ENCODE results near the gene TRAP1.

Gene TRAP1

GRCh38 chr16:3734758-3735221 is 17.5 kb upstream of the TRAP1 start:
- ChIA-PET POLR2A (ENCODE audit: low non-redundant PET) (no interaction called here), CTCF (interaction anchor here (0.6 kb wide), 1 partner anchor 25 kb away, joined by 4 read pairs; no protein-coding TSS in a partner anchor)
- DNase-seq (ENCODE audit: low spot score), result no peak
- H3K27ac ChIP-seq, result no peak overlapping the region
- TF ChIP-seq, protein P1, sequence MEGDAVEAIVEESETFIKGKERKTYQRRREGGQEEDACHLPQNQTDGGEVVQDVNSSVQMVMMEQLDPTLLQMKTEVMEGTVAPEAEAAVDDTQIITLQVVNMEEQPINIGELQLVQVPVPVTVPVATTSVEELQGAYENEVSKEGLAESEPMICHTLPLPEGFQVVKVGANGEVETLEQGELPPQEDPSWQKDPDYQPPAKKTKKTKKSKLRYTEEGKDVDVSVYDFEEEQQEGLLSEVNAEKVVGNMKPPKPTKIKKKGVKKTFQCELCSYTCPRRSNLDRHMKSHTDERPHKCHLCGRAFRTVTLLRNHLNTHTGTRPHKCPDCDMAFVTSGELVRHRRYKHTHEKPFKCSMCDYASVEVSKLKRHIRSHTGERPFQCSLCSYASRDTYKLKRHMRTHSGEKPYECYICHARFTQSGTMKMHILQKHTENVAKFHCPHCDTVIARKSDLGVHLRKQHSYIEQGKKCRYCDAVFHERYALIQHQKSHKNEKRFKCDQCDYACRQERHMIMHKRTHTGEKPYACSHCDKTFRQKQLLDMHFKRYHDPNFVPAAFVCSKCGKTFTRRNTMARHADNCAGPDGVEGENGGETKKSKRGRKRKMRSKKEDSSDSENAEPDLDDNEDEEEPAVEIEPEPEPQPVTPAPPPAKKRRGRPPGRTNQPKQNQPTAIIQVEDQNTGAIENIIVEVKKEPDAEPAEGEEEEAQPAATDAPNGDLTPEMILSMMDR (conservative IDR thresholded peaks at IDR 0.05; ENCODE audit: low read depth), result no peak

DNA sequence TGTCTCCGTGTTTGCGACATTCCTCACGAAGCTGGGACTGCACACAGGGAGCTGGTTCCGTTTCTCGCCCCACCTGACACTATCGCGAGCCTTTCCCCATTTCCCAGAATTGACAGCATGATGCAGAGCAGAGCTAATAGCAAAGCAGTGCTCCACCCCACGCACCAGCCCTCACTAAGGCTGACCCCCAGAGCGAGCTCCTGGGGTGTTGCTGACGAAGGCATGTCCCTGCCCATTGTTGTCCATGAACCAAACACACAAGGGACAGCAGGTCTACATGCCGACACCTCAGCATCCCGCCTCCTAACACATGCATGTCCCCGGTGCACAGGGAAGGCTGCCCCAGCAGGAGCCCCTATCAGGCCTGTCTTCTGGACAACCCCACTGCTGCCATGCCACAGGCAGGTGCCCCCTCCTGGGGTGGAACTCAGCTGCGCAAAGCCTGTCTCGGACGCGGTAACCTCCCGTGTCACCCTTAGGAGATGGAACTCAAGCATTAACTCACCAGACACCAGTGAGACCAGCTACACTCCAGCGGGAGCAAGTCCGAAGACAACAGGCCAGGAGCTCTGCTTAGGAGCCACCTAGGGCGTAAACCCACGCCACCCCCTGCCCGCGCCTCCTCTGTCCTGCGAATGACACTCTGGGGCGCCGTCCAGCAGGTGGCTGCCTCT is 16.9 kb upstream of the TRAP1 start:
- no peak for DNase-seq (ENCODE audit: low spot score)
- CTCF ChIA-PET, result interaction anchor here (0.5 to 0.9 kb wide), 2 partner anchors 44 to 136 kb away, joined by 3 to 4 read pairs; no protein-coding TSS in a partner anchor
- POLR2A ChIA-PET (ENCODE audit: low non-redundant PET), result no interaction called here
- H3K27ac ChIP-seq, result no peak overlapping the region
- TF ChIP-seq, protein P1 (conservative IDR thresholded peaks at IDR 0.05; ENCODE audit: low read depth), result no peak

DNA sequence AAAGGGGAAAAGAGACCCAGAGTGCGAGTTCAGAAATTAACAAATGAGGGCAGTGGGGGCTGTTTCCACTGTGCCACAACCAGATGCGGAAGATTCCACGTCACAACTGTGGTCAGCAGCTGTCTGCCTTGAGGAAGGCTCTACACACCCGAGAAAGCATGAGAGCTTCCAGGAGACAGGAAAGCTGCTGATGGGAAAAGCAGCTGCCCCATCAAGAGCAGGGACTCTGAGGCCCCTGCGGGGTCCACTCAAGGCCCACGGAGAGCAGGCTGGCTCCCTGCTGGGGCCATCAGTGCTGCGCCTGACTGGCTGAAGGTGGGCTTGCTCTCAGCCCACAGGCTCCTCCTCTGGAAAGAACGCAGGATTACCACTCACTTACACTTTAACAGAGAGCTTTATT is 14.8 kb upstream of the TRAP1 start:
- H3K27ac ChIP-seq, result no peak overlapping the region
- TF ChIP-seq, protein P1 (conservative IDR thresholded peaks at IDR 0.05; ENCODE audit: low read depth), result no peak
- no peak for DNase-seq (ENCODE audit: low spot score)
- POLR2A ChIA-PET (ENCODE audit: low non-redundant PET), result no interaction called here
- CTCF ChIA-PET, result interaction anchor here (0.6 kb wide), 1 partner anchor 167 kb away, joined by 3 read pairs; no protein-coding TSS in a partner anchor

DNA sequence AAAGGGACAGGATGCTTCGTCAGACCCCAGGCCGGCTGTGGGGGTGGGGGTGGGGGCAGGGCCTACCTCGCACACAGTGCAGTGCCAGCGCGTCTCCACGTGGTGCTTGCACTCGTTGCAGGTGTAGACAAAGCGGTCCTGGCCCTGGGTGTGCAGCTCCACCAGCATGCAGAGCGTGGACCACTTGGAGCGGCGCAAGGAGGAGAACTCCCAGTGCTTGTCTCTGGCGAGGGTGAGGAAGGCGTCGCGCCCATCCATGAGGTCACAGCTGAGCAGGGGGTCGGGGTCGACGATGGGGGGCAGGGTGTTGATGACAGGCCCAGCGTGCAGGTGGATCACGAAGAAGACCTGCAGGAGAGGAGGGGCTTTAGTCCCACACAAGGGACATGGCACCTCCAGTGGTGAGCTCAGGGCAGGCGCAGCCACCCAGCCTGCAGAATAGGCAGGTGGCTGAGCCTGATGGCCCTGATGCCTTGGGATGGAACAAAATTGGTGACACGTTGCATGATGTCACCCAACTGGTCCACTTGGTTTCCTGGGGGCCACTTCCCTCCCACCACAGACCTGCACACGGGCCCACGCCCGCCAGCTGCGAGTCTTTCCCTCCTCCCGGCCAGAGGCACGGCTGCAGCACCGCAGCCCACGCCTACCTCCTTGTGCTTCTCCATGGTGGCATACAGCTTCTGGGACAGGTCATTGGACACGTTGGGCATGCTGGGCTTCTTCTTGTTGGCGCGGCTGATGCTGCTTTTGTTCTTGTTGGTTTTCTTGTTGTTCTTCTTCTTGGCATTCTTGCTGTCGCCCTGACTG is 14.0 kb upstream of the TRAP1 start:
- ChIA-PET POLR2A (ENCODE audit: low non-redundant PET) (no interaction called here), CTCF (interaction anchor here (0.6 kb wide), 1 partner anchor 252 kb away, joined by 3 read pairs; no protein-coding TSS in a partner anchor)
- H3K27ac ChIP-seq, result no peak overlapping the region
- no peak for DNase-seq (ENCODE audit: low spot score)
- TF ChIP-seq, protein P1 (conservative IDR thresholded peaks at IDR 0.05; ENCODE audit: low read depth), result no peak

- ChIA-PET POLR2A (ENCODE audit: low non-redundant PET) (no interaction called here), CTCF (no interaction called here)
- TF ChIP-seq, protein P1 (conservative IDR thresholded peaks at IDR 0.05; ENCODE audit: low read depth), result no peak
- no peak for DNase-seq (ENCODE audit: low spot score)
- no peak overlapping the region for H3K27ac ChIP-seq
Measured at GRCh38 chr16:3730161-3731125, 13.1 kb upstream of the TRAP1 start.
